Coronary artery (tissue), 2 donors: ENCODE results near the gene MICU1.
A peak's percentile ranks its signal among the peaks of the same experiment; 100 is the strongest.

Experiments used
- DNase-seq: peaks from one replicate; pipeline ENCODE4 v3.0.0-alpha.2; 2017; ENCODE audit warnings: low spot score
- H3K27ac ChIP-seq, 2 donors: fragments of 200-600 bp; sonication (generic); one replicate each; pipeline ENCODE4 v1.5.1; 2016 to 2019
- H3K4me3 ChIP-seq: fragments of 200-600 bp; sonication (generic); 2 replicates; pipeline ENCODE4 v1.5.1; 2016; ENCODE audit warnings: mild to moderate bottlenecking, moderate library complexity
- TF ChIP-seq, protein P1 (sequence below): fragments of 200-600 bp; sonication (generic); IDR thresholded peaks from one replicate; pipeline ENCODE4 v1.5.1; 2019; ENCODE audit warnings: antibody characterized with exemption

The MICU1 gene

DNA sequence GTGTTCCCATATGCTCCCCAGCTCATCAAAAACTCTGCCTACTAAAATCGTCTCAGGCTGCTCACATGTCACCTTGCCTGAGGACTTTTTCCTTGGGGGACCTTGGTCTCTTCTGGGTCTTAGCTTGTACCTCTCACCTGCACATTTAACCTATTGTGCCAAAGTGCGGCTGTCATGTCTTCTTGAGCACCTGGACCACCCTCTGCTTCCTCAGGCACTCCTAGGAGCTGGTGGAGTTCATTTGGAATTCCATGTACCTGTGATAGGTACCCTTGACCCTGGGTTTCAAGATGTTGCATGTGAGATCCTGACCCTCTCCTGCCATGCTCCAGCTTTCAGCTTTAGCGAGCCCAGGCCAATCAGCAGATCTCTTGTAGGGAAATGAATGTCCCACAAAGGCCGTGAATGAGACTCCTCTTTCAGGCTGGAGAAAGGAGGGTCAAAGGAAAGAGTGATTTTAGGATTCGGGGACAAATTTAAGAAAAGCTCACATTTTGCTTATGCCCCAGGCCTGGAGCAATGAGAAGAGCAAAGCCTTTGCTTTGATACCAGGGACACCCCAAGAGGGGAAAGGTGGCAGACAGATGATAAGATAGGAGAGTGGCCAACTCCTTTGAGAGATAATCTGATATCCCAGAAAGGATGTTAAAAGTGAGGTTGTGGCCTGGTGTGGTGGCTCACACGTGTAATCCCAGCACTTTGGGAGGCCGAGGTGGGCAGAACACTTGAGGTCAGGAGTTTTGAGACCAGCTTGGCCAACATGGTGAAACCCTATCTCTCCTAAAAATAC lies 260.6 kb downstream of the MICU1 start:
- peak overlapping the region in 1 of 2 donors; percentile 78 for H3K27ac ChIP-seq
- TF ChIP-seq, protein P1, sequence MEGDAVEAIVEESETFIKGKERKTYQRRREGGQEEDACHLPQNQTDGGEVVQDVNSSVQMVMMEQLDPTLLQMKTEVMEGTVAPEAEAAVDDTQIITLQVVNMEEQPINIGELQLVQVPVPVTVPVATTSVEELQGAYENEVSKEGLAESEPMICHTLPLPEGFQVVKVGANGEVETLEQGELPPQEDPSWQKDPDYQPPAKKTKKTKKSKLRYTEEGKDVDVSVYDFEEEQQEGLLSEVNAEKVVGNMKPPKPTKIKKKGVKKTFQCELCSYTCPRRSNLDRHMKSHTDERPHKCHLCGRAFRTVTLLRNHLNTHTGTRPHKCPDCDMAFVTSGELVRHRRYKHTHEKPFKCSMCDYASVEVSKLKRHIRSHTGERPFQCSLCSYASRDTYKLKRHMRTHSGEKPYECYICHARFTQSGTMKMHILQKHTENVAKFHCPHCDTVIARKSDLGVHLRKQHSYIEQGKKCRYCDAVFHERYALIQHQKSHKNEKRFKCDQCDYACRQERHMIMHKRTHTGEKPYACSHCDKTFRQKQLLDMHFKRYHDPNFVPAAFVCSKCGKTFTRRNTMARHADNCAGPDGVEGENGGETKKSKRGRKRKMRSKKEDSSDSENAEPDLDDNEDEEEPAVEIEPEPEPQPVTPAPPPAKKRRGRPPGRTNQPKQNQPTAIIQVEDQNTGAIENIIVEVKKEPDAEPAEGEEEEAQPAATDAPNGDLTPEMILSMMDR: no peak
- no peak overlapping the region for H3K4me3 ChIP-seq
- DNase-seq: no peak

DNA sequence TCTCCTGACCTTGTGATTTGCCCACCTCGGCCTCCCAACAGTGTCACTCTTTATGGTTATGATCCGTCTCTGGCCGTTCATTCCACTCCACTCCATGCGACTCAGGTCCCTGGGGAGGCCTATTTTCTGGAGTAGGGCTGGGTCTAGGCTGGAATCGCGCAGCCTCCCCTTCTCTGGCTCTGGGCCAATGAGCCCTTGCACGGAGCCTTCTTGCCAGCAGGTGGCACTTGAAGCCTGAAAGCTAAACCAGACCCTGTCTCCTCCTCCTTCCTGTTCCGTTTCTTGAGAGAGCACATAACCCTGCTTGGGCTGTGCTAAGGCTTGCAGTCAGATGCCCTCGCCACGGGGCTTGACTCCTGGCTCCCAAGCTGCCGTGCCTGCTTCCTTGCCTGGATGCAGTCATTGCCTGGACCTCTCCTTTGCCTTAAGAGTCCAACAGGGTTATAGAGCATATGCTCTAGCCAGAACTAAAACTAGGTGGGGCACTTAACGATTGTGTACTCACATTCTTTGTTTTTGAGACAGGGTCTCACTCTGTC lies 261.6 kb downstream of the MICU1 start:
- Histone ChIP-seq H3K4me3 (peak overlapping the region; percentile 60), H3K27ac (peak overlapping the region; percentile 60 to 78)
- peak; percentile 95 for DNase-seq
- TF ChIP-seq, protein P1: peak; percentile 85

DNA sequence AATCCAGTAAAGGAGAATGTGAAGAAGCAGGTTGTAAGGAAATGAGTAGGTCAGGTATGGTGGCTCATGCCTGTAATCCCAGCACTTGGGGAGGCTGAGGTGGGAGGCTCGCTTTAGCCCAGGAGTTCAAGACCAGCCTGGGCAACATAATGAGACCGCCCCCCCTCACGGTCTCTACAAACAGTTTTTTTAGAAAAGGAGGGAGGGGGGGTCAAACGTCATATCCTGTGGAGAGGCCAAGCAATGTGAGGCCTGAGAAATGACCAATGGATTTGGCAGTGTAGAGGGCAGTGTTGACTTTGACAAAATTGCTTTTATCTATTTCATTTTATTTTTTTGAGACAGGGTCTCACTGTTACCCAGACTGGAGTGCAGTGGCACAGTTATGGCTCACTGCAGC lies 268.9 kb downstream of the MICU1 start:
- TF ChIP-seq, protein P1: no peak
- DNase-seq: no peak
- Histone ChIP-seq H3K4me3 (no peak overlapping the region), H3K27ac (no peak overlapping the region)

DNA sequence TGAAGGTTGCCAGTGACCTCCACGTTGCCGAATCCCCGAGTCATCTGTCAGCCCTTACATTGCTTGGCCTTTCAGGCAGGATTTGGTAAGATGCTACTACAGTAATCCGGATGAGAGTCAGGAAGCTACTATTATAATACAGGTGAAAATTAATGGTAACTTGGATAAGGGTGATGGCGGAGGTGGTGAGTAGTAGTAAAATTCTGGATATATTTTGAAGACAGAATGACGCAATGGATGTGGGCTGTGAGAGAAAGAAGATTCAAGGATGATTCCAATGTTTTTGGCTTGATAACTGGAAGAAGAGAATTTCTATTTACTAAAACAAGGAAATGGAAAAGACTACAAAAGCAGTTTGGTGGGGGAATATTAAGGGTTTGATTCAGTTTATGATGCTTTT lies 269.8 kb downstream of the MICU1 start:
- Histone ChIP-seq H3K4me3 (no peak overlapping the region), H3K27ac (no peak overlapping the region)
- TF ChIP-seq, protein P1: no peak
- no peak for DNase-seq

DNA sequence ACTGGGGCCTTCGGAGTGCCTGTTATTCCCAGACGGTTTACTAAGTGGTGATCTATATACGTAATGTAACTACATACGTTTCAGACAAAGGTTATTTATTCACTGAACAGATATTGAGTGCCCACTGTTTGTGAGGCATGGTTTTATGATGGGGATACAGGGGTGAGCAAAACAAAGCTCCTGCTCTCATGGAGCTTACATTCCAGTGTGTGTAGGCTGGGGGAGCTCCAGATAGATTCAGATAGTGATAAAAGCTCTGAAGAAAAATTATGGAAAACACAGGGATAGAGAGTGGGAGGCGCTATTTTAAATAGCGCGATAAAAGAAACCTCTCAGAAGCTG lies 270.7 kb downstream of the MICU1 start:
- TF ChIP-seq, protein P1: no peak

DNA sequence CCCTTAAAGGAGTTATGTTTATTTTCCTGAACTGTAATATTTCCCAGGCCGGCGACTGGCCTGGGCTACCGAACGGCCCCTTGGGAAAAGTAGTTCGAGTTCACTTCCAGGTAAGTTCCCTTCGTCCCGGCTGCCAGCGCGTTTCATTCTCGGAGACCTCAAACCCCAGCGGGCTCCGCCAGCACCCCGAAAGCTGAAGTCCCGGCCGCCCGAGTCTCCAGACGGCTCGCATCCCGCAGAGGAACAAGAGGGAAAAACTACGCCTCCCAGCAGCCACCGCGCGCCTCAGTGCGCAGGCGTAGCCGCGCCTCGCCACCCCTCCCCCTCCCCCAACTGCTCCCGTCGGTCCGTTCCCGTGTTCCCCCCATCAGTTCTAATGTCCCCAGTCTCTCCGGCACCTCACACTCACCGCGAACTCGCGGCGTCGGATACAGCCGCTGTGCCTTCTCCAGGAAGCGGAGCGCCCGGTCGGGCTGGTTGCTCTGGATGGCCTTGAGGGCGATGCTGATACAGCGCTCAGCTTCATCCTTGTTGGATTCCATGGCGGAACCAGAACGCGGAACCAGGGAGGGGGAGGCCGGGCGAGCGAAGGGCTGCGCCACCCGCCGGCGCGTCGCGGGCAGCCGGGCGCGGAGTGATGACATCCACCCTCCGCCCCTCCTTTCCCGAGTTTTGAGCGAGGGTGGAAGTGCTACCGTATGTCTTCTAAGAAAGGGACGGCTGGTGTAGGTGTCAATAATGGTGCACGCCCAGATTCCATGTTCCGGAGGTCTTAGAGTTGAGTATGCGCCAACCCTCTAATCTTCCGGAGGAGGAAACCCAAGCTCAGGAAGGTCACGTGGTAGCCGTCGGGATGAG lies 271.3 kb downstream of the MICU1 start, which contains the start of gene DNAJB12:
DNAJB12 (minus strand) TSS at position 564 of the 858 bp plus-strand sequence; CDS start at position 542, 22 bp downstream.
- H3K27ac ChIP-seq: peak within 1 kb of the TSS; percentile 86 to 94
- TF ChIP-seq, protein P1: no peak
- H3K4me3 ChIP-seq: peak within 1 kb of the TSS; percentile 80
- DNase-seq: peak; percentile 95

More for the DNA sequence above, 270.7 kb downstream of the MICU1 start:
- DNase-seq: no peak
- peak overlapping the region; percentile 80 for H3K4me3 ChIP-seq
- H3K27ac ChIP-seq: peak overlapping the region; percentile 86 to 94
